Activated naive CD8-positive, alpha-beta T cell treated with anti-CD3 and anti-CD28 coated beads for 36 hours (primary cell): Measurements from ENCODE around the gene KASH5. TPM values are rescaled to one million over a fixed set of nuclear protein-coding genes. Genes with fewer than 3 reads are reported as not detected.
A peak's percentile ranks its signal among the peaks of the same experiment; 100 is the strongest.
"Not testable (repeated sequence)": the region's sequence is repeated elsewhere in the genome, so short reads cannot be mapped to it uniquely, and the experiment has no call there.

Experiments
- DNase-seq: peaks from one replicate; pipeline ENCODE4 v3.0.0; 2021
- H3K27ac Mint-ChIP-seq: one replicate; pipeline ENCODE4 v1.8.0; 2022; ENCODE audit warnings: mild to moderate bottlenecking, moderate library complexity, mixed read lengths
- H3K27me3 Mint-ChIP-seq: one replicate; pipeline ENCODE4 v1.8.0; 2022; ENCODE audit warnings: mild to moderate bottlenecking, mixed read lengths
- H3K36me3 Mint-ChIP-seq: one replicate; pipeline ENCODE4 v1.8.0; 2021; ENCODE audit warnings: mild to moderate bottlenecking, mixed read lengths
- H3K4me1 Mint-ChIP-seq: one replicate; pipeline ENCODE4 v1.8.0; 2021; ENCODE audit warnings: mixed read lengths
- H3K4me3 Mint-ChIP-seq: one replicate; pipeline ENCODE4 v1.8.0; 2022; ENCODE audit warnings: mild to moderate bottlenecking, moderate library complexity, mixed read lengths
- H3K9me3 Mint-ChIP-seq: one replicate; pipeline ENCODE4 v1.8.0; 2022; ENCODE audit warnings: mixed read lengths
- total RNA-seq, 2 experiments: library from RNA; stranded (reverse); gene quantifications; one replicate each; pipeline ENCODE4 v1.2.3, GENCODE V29; 2021

The KASH5 gene
- total RNA-seq, 2 experiments from 2014 or later: 0.45 to 1.1 TPM

GRCh38 chr19:49356382-49356781, 31.7 kb upstream of the KASH5 start:
- Mint-ChIP-seq H3K4me1 (peaks cover 12% of the 10 kb centered on the region), H3K27me3 (peaks cover 11% of the 10 kb centered on the region), H3K9me3 (no peaks in the 10 kb centered on the region), H3K4me3 (no peak overlapping the region), H3K27ac (no peak overlapping the region), H3K36me3 (no peaks in the 10 kb centered on the region)
- DNase-seq: no peak

DNA sequence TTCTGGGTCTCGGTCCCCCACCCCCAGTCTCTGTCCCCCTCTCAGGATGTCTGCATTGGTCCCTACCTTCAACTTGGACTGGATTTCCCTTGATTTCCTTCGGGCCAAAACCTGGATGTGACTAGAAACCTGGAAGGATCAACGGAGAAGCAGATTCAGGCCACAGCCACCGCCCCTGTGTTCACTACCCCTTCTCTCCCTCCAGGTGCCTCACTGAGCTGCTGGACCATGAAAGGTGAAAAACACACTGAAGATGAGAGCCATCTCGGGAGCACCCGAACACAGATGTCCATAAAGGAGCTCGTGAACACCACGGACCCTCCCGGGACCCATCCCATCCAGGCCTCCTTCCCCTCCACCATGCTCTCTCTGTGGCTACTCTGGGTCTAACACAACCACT, 30.9 kb upstream of the KASH5 start:
- Mint-ChIP-seq H3K27ac (no peak overlapping the region), H3K27me3 (peaks cover 11% of the 10 kb centered on the region), H3K36me3 (no peaks in the 10 kb centered on the region), H3K4me1 (peaks cover 14% of the 10 kb centered on the region), H3K9me3 (no peaks in the 10 kb centered on the region), H3K4me3 (no peak overlapping the region)
- DNase-seq: no peak

DNA sequence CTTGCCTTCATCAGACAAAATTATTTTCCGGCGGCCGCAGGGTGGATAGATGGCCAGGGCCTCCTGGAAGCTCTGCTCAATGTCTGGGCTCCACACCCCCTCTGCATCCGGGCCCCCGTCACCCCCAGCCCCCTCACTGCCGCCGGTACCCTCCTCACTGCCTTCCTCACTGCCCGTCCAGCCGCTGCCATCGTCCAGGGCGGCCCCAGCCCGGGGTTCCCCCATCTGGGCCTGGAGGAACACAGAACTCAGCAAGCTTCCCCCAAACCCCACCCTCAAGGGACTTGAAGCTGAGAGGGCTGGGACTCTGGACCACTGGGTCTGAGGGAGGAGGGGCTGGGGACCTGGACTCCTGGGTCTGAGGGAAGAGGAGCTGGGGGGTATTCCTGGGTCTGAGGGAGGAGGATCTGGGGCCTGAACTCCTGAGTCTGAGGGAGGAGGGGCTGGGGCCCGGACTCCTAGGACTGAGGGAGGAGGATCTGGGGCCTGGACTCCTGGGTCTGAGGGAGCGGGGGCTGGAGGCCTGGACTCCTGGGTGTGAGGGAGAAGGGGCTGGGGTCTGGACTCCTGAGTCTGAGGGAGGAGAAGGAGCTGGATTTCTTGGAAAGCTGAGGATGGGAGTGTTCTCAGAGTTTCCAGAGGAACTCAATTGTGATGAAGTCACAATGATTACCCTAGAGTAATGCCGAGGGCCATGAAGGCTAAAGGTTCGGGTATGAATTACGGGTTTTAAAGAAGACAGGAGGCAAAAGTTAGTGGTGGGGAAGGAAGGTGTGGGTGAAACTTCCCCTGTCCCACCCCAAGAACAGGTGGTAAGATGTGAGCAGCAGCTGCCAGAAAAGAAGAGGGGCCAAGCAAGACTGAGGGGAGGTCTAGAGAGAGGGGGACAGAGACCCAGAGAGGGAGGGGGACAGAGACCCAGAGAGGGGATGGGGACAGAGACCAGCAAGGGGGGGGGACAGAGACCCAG, 27.9 kb upstream of the KASH5 start:
- peak overlapping the region; percentile 30 for H3K27ac Mint-ChIP-seq
- no peaks in the 10 kb centered on the region for H3K9me3 Mint-ChIP-seq
- peaks cover 11% of the 10 kb centered on the region for H3K27me3 Mint-ChIP-seq
- H3K4me1 Mint-ChIP-seq: peaks cover 16% of the 10 kb centered on the region
- no peaks in the 10 kb centered on the region for H3K36me3 Mint-ChIP-seq
- no peak overlapping the region for H3K4me3 Mint-ChIP-seq
- DNase-seq: no peak

DNA sequence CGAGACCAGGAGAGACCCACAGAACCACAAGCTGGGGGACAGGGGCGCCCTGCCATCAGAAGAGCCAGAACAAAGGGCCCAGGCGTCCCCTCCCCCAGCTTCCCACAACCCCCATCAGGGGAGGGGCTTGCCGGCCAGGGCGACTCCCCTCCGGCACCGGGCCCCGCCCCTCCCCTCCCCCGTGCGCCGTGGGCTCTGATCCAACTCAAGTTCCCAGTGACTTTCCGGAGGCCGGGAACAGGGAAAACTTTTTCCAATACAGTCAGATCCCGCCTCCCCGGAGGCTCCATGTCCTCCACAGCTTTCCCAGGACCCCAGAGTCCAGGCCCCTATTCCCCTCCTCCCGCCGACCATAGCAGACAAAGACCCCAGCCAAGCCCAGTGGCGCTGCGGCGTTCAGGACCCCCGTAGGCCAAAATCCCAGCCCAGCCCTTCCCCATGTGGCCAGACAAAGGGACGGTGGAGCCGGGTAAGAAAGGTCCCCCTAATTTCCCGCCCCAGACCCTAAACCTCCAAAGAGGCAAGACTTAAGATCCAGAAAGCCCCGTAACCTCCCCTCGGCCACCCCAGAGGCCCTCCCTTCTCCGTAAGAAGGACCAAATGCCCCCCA, 26.5 kb upstream of the KASH5 start:
- Mint-ChIP-seq H3K36me3 (no peaks in the 10 kb centered on the region), H3K4me1 (peaks cover 6% of the 10 kb centered on the region), H3K27ac (no peak overlapping the region), H3K27me3 (peaks cover 6% of the 10 kb centered on the region), H3K4me3 (peak overlapping the region; percentile 53), H3K9me3 (no peaks in the 10 kb centered on the region)
- no peak for DNase-seq

- no peak for DNase-seq
- H3K36me3 Mint-ChIP-seq: no peaks in the 10 kb centered on the region
Observed at GRCh38 chr19:49362048-49362928, 25.8 kb upstream of the KASH5 start, which contains the start of gene TEAD2. Gene TEAD2 (minus strand): TSS chr19:49362416. CDS start chr19:49360075, 2,341 bp downstream.

GRCh38 chr19:49362929-49363267, 25.2 kb upstream of the KASH5 start:
- no peak for DNase-seq
- Mint-ChIP-seq H3K9me3 (no peaks in the 10 kb centered on the region), H3K27ac (no peak overlapping the region), H3K4me3 (no peak overlapping the region), H3K4me1 (peaks cover 6% of the 10 kb centered on the region), H3K36me3 (no peaks in the 10 kb centered on the region), H3K27me3 (peaks cover 7% of the 10 kb centered on the region)

More at GRCh38 chr19:49362048-49362928, 25.8 kb upstream of the KASH5 start, which contains the start of gene TEAD2:
- H3K27ac Mint-ChIP-seq: no peak within 1 kb of the TSS
- peaks cover 6% of the 10 kb centered on the region for H3K4me1 Mint-ChIP-seq
- peaks cover 7% of the 10 kb centered on the region for H3K27me3 Mint-ChIP-seq
- peak within 1 kb of the TSS; percentile 53 for H3K4me3 Mint-ChIP-seq
- H3K9me3 Mint-ChIP-seq: no peaks in the 10 kb centered on the region

- Mint-ChIP-seq H3K4me3 (peak within 1 kb of the TSS; percentile 25), H3K27ac (no peak within 1 kb of the TSS)
Observed at GRCh38 chr19:49363268-49364082, 24.6 kb upstream of the KASH5 start, which contains the start of gene DKKL1. Gene DKKL1 (plus strand): TSS chr19:49363877. CDS start chr19:49363999, 122 bp downstream.

DNA sequence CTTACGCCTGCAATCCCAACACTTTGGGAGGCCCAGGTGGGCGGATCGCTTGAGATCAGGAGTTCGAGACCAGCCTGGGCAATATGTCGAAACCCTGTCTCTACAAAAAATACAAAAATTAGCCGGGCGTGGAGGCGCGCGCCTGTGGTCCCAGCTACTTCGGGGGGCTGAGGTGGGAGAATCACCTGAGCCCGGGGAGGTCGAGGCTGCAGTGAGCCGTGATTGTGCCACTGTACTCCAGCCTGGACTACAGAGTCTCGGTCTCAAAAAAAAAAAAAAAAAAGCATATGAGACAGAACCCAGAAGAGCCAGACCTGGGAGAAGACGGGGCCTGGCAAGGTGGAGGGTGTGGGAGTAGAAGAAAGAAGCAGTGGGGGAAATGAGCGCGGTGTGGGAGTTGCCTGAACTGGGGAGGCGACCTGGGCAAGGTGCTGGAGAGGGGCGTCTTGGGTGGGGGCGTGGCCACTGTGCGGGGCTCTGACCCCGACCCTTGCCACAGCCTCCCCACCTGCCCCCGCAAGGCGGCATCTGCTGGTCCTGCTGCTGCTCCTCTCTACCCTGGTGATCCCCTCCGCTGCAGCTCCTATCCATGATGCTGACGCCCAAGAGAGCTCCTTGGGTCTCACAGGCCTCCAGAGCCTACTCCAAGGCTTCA, 23.8 kb upstream of the KASH5 start:
- H3K4me3 Mint-ChIP-seq: peak overlapping the region; percentile 25
- peaks cover 7% of the 10 kb centered on the region for H3K27me3 Mint-ChIP-seq
- no peak for DNase-seq
- peaks cover 6% of the 10 kb centered on the region for H3K4me1 Mint-ChIP-seq
- no peaks in the 10 kb centered on the region for H3K36me3 Mint-ChIP-seq
- no peaks in the 10 kb centered on the region for H3K9me3 Mint-ChIP-seq
- H3K27ac Mint-ChIP-seq: no peak overlapping the region

More at GRCh38 chr19:49363268-49364082, 24.6 kb upstream of the KASH5 start, which contains the start of gene DKKL1:
- DNase-seq: peak; percentile 81
- Mint-ChIP-seq H3K36me3 (no peaks in the 10 kb centered on the region), H3K27me3 (peaks cover 7% of the 10 kb centered on the region), H3K9me3 (no peaks in the 10 kb centered on the region), H3K4me1 (peaks cover 6% of the 10 kb centered on the region)

GRCh38 chr19:49366110-49366509, 21.9 kb upstream of the KASH5 start:
- Mint-ChIP-seq H3K4me3 (no peak overlapping the region), H3K36me3 (peaks cover 3% of the 10 kb centered on the region), H3K27ac (no peak overlapping the region), H3K9me3 (no peaks in the 10 kb centered on the region), H3K27me3 (peaks cover 7% of the 10 kb centered on the region), H3K4me1 (peaks cover 5% of the 10 kb centered on the region)
- no peak for DNase-seq

GRCh38 chr19:49368711-49369358, 19.2 kb upstream of the KASH5 start:
- Mint-ChIP-seq H3K9me3 (no peaks in the 10 kb centered on the region), H3K4me1 (peaks cover 2% of the 10 kb centered on the region), H3K36me3 (peaks cover 3% of the 10 kb centered on the region), H3K4me3 (no peak overlapping the region), H3K27ac (no peak overlapping the region), H3K27me3 (peaks cover 7% of the 10 kb centered on the region)
- no peak for DNase-seq

DNA sequence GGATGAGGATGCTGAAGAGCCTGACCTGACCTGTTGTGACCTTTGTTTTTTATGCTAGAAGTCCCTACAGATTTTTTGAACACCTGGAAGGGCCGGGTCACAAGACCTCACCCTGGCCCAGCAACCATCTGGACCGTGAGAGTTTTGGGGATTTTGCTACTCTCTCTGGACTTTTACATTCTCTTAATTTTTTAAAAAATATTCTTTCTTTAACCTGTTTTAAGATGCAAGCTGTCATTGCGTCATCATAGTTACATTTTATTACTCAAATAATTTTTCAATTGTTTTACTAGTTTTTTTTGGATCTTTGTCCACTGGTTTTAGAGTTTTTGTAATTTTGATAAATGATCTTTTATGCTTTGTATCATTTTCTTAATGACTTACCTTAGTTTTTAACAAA, 16.9 kb upstream of the KASH5 start:
- Mint-ChIP-seq H3K4me3 (no peak overlapping the region), H3K36me3 (peaks cover 3% of the 10 kb centered on the region), H3K9me3 (no peaks in the 10 kb centered on the region), H3K27ac (no peak overlapping the region), H3K27me3 (peaks cover 8% of the 10 kb centered on the region), H3K4me1 (no peaks in the 10 kb centered on the region)
- DNase-seq: no peak

GRCh38 chr19:49373174-49373573, 14.9 kb upstream of the KASH5 start:
- H3K36me3 Mint-ChIP-seq, H3K9me3 Mint-ChIP-seq, H3K27me3 Mint-ChIP-seq, H3K27ac Mint-ChIP-seq, DNase-seq, H3K4me1 Mint-ChIP-seq, H3K4me3 Mint-ChIP-seq: not testable (repeated sequence)

DNA sequence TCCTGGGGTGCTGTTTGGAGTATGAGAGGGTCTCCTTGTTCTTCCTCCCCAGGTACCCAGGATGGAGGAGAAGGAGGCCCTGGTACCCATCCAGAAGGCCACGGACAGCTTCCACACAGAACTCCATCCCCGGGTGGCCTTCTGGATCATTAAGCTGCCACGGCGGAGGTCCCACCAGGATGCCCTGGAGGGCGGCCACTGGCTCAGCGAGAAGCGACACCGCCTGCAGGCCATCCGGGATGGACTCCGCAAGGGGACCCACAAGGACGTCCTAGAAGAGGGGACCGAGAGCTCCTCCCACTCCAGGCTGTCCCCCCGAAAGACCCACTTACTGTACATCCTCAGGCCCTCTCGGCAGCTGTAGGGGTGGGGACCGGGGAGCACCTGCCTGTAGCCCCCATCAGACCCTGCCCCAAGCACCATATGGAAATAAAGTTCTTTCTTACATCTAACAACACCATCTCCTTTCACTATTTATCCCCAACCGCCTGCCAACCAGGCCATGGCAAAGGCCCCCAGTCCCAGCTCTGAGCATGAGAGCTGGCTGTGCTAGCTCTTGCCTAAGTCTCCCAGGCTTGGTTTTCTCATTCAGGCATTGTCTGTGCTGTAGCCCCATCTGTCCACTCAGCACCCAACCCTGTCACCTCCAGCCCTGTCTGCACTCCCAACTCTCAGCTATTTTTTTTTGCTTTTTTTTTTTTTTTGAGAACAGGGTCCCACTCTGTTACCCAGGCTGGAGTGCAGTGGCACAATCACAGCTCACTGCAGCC, 13.2 kb upstream of the KASH5 start:
- H3K36me3 Mint-ChIP-seq: no peaks in the 10 kb centered on the region
- H3K4me3 Mint-ChIP-seq: no peak overlapping the region
- peaks cover 4% of the 10 kb centered on the region for H3K27me3 Mint-ChIP-seq
- no peaks in the 10 kb centered on the region for H3K4me1 Mint-ChIP-seq
- H3K9me3 Mint-ChIP-seq: no peaks in the 10 kb centered on the region
- no peak overlapping the region for H3K27ac Mint-ChIP-seq
- DNase-seq: no peak
